ENCODE measurements around the gene ADSS1.

The ADSS1 gene

DNA sequence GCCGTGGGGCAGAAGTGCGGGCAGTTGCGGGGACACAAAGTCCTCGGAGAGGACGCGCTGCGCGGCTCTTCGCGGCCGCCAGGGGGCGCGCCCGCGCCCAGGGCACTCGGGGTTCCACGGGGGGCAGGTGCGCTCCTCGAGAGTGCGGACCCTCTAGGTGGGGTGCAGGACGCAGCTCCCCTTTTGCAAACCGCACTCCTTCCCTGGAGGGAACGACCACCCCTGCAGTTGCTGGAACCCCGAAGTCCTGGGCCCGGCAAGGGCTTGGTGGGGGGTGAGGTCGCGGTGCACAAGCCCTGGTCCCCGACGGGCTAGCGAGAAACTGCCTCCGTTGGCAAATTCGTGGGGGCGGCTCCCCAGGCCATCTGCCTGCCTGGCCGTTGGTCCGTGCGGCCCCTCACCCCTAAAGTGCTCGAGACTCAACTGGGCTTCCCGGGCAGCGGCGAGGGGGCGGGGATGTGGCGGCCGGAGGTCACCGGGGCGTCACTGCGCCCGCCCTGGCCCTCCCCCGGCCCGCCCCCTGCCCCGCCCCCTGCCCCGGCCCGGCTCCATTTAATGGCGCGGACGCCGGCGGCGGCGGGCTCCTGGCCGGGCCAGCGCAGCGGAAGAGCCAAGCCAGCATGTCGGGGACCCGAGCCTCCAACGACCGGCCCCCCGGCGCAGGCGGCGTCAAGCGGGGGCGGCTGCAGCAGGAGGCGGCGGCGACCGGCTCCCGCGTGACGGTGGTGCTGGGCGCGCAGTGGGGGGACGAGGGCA lies at the start of gene ADSS1:
Gene ADSS1, plus strand, starts transcription at position 579 of the 756 bp plus-strand sequence. Its CDS starts 42 bp downstream, at position 621.
- DNase-seq (ENCODE audit: low read depth), result peak; percentile 40

- no peak for DNase-seq (ENCODE audit: low read depth)
Observed at GRCh38 chr14:104675447-104675846, 48.6 kb upstream of the ADSS1 start.

DNA sequence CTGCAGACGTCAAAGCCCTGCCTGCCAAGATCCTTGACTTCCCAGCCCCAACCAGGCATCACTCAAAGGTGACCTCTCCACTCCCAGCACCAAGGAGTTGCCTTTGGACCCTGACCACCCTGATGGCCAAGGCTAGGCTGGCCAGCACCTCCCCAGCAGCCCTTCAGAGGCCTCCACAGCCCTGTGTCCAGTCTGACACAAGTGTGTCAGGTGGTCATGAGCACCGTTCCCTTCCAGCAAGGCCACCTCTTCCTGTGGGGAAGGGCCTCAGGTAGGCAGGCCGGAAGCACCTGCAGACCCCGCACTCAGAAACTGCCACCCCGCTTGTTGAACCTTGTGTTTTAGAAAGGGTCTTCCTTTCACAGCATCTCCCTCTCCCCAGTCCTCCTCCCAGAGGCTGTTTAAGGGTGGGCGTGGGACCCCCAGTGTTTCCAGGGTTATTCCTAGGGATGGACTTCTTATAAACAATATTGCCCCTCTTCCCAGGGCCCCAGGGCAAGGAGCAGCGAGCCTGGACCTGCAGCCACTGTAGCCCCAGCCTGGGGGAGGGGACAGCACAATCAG lies 47.8 kb upstream of the ADSS1 start:
- DNase-seq (ENCODE audit: low read depth), result no peak

DNA sequence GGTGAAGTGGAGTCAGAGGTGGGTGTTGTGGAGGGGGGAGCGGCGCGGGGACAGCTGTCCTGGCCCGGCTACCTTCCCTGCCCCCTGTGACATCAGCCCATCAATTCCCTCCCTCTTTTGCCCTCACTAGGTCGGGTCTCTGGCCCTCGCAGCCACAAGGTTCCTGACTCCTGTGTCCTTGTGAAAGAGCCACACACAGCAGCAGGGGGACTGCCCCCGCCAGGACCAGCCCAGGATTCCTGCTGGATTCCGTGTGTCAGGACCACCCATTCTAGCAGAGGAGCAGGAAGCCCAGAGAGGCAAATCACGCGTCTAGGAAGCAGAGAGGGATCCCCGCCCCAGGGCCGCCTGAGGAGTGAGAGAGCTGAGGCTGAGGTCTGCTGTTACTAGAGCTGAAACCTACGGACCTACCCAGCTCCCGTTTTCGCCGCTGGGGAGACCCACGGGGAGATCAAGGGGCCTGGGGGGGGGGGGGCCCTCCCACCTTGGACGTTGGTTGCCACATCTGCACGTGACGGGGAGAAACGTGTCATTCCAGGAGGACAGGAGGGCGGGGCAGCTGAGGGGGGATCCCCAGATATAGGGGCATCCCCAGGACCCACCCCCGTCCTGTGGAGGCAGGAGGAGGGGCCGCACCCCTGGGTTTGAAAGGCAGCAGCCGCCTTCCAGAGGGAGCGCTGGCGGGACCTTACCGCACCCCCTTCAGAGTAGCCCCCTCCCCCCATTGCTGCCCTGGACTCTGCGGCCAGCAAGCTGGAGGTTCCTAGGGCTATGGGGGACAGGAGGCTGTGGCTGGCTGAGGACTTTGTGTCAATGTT lies 47.1 kb upstream of the ADSS1 start:
- no peak for DNase-seq (ENCODE audit: low read depth)

- peak; percentile 46 for DNase-seq (ENCODE audit: low read depth)
Observed at GRCh38 chr14:104677512-104678332, 46.3 kb upstream of the ADSS1 start.

- no peak for DNase-seq (ENCODE audit: low read depth)
Observed at GRCh38 chr14:104678346-104678745, 45.7 kb upstream of the ADSS1 start.

- no peak for DNase-seq (ENCODE audit: low read depth)
Observed at GRCh38 chr14:104678901-104679705, 44.9 kb upstream of the ADSS1 start.

DNA sequence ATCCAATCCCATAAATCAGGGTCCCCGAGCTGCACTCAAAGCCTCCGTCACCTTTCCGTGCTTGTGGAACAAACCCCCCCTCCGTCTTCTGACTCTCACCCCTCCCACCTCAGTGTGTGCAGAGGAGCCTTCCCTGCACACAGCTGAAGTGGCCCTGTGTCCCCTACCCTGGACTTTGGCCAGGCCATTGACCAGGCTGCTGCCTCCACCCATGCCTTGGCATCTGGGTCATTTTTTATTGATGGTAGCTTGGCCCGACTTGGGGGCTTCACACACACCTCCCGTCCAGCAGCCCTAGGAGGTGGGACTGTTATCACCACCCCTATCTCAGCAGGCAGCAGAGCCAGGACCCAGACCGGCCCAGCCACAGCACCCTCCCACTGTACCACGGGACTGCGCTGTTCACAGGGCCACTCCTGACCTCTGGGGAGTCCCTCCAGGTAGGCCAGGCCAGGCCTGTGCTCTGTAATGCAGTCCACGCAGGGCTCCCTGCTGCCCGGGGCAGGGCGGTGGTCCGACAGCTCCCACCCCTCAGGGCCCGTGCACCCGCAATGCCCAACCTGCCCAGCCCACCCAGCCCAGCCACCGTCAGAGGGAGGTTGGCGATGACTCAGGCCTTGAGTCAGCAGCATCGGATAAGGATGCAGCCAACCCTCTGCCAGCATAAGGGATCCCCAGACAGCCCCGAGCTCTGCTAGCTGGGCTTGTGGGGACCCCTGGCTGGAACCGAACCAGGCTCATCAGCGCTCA lies 43.8 kb upstream of the ADSS1 start:
- no peak for DNase-seq (ENCODE audit: low read depth)

- no peak for DNase-seq (ENCODE audit: low read depth)
Observed at GRCh38 chr14:104680806-104681688, 43.0 kb upstream of the ADSS1 start.

GRCh38 chr14:104681689-104682074 lies 42.3 kb upstream of the ADSS1 start:
- no peak for DNase-seq (ENCODE audit: low read depth)

DNA sequence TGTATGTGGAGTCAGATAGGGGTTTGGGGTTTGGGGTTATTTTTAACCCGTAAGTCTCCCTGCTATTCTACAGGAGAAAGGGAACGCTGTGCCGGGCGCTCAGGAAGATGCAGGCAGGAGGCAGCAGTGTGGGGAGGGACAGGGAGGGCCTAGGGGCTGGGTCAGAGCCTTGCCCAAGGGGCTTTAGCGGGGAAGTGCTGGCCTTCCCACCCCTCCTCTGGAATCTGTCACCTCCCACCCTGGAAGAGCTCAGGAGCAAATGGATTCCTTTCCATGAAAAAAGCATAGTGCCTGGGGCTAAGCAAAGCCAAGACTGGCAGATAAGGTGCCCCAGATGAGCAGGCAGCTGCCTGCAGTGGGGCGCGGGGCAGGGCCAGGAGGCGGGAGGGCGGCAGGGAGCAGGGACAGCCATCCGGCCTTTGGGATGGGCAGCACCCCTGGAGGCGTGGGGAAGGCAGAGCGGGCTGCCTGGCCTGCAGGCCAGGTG lies 41.9 kb upstream of the ADSS1 start:
- no peak for DNase-seq (ENCODE audit: low read depth)

GRCh38 chr14:104683653-104684448 lies 40.2 kb upstream of the ADSS1 start:
- no peak for DNase-seq (ENCODE audit: low read depth)

GRCh38 chr14:104684449-104684821 lies 39.6 kb upstream of the ADSS1 start:
- no peak for DNase-seq (ENCODE audit: low read depth)

DNA sequence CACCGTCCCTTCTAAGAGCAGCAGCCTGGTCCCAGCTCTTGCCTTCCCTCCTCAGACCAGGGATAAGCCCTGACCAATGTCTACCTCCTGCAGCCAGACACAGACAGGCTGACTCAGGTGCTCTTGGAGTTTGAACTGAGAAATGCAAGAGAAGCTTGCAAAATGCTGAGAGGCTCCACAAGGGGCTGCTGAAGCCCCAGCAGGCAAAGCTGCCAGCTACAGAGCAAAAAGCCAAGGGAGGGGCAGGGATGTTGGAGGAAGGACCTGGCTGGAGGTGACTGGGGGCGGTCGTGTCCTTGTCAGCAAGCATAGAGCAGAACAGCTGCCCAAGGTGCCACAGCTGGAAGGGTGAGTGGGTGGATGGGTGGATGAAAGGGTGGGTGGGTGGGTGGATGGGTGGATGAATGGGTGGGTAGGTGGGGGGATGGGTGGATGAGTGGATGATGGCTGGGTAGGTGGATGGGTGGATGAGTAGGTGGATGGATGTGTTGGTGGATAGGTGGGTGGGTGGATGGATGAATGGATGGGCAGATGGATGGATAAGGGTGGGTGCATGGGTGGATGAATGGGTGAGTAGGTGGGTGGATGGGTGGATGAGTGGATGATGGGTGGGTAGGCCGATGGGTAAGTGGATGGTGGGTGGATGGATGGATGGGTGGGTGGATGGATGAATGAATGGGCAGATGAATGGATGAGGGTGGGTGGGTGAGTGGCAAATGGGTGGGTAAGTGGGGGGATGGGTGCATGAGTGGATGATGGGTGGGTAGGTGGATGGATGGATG lies 38.6 kb upstream of the ADSS1 start:
- no peak for DNase-seq (ENCODE audit: low read depth)

- DNase-seq (ENCODE audit: low read depth), result no peak
Observed at GRCh38 chr14:104685998-104686610, 37.9 kb upstream of the ADSS1 start.

DNA sequence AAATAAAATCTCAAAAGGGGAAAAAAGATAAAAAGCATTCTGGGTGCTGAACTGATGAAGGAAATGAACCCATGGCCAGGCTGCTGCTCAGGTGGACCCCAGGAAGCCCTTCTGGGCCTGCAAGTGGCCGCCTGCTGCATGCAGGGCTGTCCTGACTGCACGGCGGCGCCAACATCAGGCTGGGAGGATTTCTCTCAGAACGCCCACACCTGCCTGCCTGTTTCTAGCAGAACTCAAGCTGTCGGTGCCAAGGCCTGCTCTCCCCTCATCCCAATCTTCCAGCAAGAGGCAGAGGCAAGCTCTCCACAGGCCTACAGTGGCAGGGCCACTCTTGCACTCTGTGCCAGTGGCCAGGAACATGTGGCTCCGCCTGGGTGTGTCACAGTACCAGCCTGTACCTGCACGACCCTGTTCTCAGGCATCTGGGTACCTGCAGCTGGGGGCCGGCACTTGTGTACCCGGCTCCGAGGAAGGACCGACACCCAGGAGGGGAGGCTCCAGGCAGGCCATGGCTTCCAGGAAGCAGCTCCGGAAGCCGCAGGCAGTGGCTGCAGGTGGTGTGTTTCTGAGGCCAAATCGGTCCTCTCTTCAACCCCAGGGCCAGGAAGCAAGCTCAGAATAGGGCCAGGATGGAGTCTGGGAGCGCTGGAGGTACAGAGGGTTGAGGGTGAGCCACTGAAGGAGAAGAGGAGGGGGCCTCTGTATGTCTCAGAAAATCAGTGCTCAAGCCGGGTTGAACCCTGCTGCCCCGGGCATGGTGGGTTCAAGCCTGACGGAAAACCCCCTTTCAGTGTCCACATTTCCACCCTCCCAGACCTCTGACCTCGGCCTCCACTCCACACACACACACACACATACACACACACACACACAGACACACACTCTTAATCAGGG lies 37.2 kb upstream of the ADSS1 start:
- no peak for DNase-seq (ENCODE audit: low read depth)

Measured in activated T-helper 1 cell treated with Interleukin-2 at 50 U/mL for 16 hours (primary cell).